NCI-H187 treated with DMSO at 0.1 percent for 48 hours (cell line): ENCODE measurements around the gene PIANP.

Experiments used
- DNase-seq: peaks from one replicate; lab custom pipeline; 2025; lab: John Stamatoyannopoulos, UW

The PIANP gene

DNA sequence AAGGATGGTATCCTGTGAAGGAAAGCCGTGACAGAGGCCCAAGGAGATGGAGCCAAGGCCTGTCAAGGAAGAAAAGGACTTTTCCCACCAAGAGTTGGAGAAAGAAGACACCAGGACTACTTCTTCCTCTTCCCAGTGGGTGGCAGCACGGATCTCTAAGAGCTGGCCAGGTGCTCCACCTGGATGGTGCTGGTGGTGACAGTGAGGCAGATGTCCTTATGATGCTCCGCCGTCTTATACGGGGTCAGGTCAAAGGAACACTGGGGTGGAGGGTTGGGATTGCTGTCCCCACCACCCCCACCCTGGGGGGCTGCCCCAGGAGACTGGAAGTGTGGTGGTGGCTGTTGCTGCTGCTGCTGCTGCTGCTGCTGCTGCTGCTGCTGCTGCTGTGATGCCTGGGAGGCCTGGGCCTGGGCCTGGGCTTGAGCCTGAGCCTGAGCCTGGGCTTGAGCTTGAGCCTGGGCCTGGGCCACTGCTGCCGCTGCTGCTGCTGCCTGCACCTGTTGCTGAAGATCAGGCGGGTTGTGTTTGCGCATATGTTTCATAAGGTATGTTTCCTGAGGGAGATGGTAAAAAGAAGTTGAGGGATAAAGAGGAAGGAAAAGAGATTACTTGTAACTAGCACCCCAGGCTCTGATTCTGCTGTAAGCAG is 32.9 kb downstream of the PIANP start:
- no peak for DNase-seq

DNA sequence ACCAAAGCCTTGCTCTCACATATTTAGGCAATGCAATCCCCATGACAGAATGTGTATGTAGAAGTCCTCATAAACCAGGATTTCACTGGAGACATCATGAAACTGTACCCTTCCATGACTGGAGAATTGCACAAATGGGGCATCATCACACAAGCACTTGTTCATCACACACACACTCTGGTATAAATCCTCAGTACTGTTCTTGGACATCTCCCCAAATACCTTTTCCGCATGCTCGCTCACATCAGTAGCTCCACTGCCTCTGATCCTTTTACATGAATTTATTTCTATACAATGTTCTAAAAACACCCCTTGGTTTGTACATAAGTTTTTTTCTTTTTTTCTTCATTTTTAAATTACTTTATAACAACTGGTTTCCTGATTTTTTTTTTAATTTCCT is 34.4 kb downstream of the PIANP start:
- no peak for DNase-seq

DNA sequence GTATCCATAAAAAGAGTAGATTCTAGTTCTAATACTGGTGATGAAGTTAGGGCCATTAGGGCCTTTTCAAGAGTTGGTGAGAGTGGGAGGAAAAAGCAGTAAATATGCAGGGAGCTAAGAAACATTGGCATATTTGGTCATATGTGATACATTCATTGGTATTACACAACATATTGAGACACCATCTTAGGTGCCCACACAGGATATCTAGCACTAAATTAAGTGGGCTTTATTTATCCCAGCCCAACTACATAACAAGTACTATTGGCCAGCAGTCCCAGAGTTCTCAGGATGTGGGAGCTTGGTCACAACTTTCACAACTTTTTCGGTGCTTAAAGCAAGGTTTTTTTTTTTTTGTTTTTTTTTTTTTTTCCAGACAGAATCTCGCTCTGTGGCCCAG is 35.7 kb downstream of the PIANP start:
- DNase-seq = no peak

DNA sequence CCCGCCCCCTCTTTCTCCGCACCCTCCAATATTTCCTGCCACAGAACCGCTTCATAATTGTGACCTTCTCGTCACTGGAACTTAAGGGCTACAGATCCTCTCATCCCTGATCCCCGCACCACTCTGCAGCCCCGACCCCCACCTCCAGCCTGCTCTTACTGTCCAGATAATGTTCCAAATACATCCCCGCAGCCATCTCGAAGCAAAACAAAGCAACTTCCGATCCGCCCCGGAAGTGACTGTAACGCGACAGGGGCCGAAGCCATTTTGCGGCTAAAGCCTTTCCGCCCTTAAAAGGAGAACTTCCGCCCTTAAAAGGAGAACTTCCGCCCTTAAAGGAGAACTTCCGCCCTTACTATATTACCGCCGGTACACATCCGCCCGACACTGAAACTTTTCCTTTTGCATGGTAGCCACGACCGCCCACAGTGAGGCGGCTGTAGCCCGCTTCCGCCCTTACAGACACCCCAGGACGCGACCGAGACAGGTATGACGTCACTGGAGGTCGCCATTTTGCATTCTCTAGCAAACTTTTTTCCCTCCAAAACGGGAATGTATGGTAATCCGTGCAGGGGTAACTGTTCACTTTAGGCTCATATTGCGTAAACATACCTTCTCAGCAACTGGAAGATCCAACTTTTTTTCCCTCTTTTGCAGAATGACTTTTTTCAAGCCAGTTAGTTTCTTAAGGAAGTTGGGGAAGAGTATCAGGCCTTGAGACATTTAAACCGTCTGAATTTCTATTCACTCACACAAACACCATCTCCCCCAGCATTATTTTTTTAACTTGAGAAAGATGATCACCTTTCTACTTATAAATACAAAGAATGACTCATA is 37.5 kb downstream of the PIANP start, which contains the start of gene ING4:
Gene ING4 (minus strand): TSS at position 214 of the 837 bp plus-strand sequence. CDS start 18 bp downstream, at position 196.
- DNase-seq = peak; percentile 96

DNA sequence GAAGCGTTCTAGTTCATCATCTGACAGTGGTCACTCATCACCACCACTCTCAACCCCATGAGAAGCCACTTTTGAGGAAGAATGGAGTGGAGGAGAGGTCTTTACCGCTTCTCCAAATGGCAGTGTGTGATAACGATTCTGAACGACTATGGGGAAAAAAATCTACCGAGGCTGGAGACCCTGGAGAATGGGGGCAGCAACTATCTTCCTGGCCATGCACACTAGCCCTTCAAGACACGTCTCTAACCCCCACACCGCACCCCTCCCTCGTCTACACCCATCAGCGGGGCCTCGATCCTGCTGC is 38.1 kb downstream of the PIANP start:
- no peak for DNase-seq

DNA sequence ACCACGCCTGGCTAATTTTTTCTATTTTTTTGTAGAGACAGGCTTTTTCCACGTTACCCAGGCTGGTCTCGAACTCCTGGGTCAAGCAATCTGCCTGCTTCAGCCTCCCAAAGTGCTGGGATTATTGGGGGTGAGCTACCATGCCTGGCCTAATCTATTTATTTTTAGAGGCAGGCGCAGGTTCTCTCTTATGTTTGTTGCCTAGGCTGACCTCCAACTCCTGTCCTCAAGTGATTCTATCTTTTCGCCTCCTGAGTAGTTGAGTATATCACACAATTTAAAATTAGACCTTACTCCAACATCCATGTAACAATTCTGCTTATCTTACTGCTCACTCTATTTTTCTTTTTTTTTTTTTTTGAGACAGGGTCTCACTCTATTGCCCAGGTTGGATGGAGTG is 46.6 kb downstream of the PIANP start:
- DNase-seq = no peak

DNA sequence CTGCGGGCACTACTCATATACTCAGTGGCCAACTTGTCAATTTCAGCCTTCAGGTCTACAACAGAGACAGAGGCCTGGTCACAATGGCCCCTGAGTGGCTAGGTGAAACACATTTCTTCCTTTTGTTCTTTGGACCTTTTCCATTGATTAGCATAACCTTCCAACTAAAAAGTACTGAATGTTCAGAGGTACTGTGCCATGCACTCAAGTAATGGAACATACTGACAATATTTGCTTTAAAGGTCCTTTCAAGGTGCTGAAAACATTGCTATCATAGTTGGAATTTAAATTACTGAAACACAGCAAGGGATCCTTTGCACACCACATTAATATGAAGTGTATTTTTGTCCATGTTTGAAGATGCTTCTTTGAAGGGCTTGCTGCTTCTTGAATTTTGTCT is 47.3 kb downstream of the PIANP start:
- no peak for DNase-seq

DNA sequence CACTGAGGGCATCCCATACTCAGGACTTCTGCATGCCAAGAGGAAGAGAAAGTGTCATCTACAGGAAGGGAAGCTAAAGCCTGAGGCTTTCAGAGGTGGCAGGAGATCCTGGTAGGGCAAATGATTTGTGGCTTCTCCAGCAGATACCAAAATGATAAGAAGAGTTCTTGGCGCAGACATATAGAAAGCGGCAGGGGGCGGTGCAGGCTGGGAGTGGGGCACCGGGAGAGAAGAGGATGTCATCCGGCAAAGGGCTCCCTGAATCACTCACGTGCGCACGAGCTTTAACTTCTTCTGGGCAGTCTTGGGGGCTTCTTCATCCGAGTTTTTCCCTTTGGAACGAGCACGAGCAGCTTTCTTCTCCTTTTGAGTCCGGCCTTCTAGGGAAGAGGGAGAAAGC is 48.2 kb downstream of the PIANP start:
- no peak for DNase-seq

DNA sequence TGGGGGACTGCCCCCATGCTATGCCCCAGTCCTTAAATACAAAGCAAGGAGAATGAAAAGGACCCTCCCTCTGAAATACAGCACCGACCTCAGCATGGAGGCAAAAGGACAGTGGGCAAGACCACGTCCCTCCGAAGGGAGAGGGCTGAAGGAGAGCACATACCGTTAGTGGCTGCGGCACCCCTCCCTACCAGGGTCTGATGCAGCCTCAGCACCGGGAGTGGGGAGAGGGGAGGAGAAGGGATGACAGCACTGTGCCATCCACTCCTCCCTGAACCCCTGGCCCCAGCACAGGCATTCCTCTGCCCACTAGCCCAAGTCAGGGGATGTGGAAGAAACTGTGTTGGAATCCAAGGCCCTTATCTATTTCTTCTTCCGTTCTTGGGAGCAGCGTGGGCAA is 49.8 kb downstream of the PIANP start:
- no peak for DNase-seq

DNA sequence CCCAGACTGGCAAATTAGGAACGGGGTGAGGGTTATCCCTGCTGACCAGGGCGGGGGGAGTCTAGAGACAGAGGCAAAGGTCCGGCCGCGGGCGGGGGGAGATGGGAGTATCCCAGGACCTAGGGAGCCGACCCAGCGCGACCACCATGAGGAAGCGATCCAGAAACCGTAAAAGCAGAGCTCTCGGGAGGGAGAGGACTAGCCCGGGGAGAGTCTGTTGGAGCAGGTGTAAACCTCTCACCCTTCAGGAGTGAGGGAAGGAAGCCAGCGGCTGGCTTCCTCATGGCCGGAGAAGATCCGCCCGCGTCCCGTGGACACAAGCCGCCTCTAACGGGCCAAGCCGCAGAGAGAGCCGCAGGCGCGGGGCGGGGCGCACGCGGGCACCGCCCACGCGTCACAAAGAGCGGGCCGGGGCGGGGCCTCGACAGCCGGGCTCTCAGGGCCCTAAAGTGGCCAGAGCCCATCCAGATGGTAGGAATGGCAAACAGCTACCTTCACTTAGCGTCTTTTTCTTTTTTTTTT is 53.5 kb downstream of the PIANP start, which contains the start of gene ACRBP:
Gene ACRBP (minus strand): TSS at position 350 of the 522 bp plus-strand sequence. CDS start 66 bp downstream, at position 284.
- no peak for DNase-seq

DNA sequence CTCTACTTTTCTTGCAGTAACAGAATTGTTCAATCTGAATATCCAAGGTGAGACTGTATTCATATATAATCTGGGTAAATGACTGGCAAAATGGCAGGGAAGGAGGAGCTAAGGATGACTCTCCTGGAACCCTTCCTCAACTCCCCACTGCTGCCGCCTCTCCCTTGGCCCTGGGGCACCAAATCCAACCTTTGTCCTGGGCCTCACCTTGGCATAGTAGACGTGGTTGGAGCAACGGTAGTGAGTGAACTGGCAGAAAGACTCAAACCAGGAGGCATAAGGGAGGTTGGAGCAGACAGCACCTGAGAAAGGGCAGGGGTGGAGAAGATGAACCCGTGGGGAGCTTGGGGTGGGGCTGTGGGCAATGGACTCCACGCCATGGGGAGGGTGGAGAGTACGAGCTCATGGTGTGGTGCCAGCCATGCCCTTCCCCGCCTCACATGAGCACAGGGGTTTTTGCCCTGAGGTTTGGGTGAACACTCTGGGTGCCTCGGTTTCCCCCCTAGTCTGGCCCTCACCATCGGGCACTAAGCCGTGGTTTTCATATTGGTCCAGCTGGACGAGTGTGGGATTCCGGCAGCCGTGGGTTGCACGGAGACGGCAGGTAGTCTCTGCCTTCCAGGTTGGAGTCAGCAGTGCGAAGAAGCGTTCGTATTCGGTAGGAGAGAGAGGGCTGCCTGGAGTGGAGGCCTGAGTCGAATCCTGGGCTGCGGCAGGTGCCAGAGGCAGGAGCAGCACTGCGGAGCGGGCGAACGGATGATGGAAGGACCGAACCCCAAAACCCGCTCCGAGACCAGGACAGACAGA is 54.1 kb downstream of the PIANP start:
- no peak for DNase-seq

DNA sequence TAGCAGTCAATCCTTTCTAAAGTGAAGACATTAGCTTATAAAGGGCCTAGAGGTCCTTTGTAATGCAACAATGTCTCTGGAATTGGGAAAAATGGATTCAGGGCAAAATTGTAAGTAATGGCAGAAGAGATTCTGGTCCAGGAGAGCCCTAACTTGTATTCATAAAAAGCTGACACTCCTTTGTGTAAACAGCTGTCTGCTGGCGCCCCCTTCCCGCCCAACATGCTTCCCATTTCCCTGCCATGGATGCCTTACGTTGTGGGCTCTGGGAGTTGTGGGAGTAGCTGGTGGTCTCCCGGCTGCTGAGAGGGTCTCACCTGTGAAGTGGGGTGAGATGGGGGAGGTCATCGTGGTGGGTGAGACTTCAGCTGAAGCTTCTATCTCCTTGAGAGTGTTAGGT is 55.7 kb downstream of the PIANP start:
- DNase-seq = no peak

DNA sequence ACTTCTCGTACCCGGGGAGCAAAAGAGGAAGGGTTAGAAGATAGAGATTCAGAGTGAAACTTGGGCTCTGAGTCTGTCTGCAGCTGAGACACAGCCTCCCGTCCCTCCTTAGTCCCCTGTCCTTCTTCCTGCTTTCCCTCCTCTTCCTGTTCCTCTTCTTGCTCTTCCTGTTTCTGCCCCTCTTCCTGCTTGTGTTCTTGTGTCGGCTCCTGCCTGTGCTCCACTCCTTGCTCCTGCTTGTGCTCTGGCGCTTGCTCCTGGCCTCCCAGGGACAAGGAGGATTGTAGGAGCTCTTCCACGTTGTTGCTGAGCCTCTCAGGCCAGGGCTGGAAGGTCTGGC is 56.4 kb downstream of the PIANP start:
- no peak for DNase-seq
